HepG2 (cell line): ENCODE data around the gene HBQ1. TPM values are rescaled to one million over a fixed set of nuclear protein-coding genes. Genes with fewer than 3 reads are reported as not detected.

ENCODE experiments used
- CBFB ChIP-seq: sonication (generic); formaldehyde crosslinking; IDR thresholded peaks from 2 replicates; pipeline ENCODE4 v1.4.0; 2020; ENCODE audit warnings: missing genetic modification reagents
- CENPX ChIP-seq: sonication (generic); formaldehyde crosslinking; IDR thresholded peaks from 2 replicates; pipeline ENCODE4 v1.9.0; 2021; ENCODE audit warnings: mild to moderate bottlenecking, missing genetic modification reagents, moderate library complexity
- CREM ChIP-seq, 2 experiments: sonication (generic) in 1 of 2; formaldehyde crosslinking in 1 of 2; IDR thresholded peaks; 2 replicates each; pipeline versions ENCODE4 v1.4.0 to v1.6.1; 2016 to 2020; ENCODE audit warnings: antibody characterized with exemption in 1 of 2, mild to moderate bottlenecking in 1 of 2, missing genetic modification reagents in 1 of 2
- HNRNPH1 ChIP-seq: fragments of 200-400 bp; formaldehyde crosslinking; optimal IDR thresholded peaks from 2 replicates; pipeline ENCODE3; 2017; ENCODE audit warnings: mild to moderate bottlenecking, low read depth, low read length
- HOXA5 ChIP-seq: sonication (generic); formaldehyde crosslinking; IDR thresholded peaks from 2 replicates; pipeline ENCODE4 v1.4.0; 2020; ENCODE audit warnings: missing genetic modification reagents
- NFE2 ChIP-seq: sonication (generic); formaldehyde crosslinking; IDR thresholded peaks from 2 replicates; pipeline ENCODE4 v1.4.0; 2020; ENCODE audit warnings: missing genetic modification reagents
- NFYB ChIP-seq: sonication (generic); formaldehyde crosslinking; IDR thresholded peaks from 2 replicates; pipeline ENCODE4 v1.4.0; 2020; ENCODE audit warnings: missing genetic modification reagents
- NR3C1 ChIP-seq: sonication (generic); formaldehyde crosslinking; IDR thresholded peaks from 2 replicates; pipeline ENCODE4 v1.4.0; 2020; ENCODE audit warnings: missing genetic modification reagents
- YEATS4 ChIP-seq: sonication (generic); formaldehyde crosslinking; IDR thresholded peaks from 2 replicates; pipeline ENCODE4 v1.4.0; 2020; ENCODE audit warnings: missing genetic modification reagents, borderline replicate concordance
- ZBTB7A ChIP-seq: sonication (generic); formaldehyde crosslinking; IDR thresholded peaks from 2 replicates; pipeline ENCODE4 v1.8.0; 2022; ENCODE audit warnings: mild to moderate bottlenecking, missing genetic modification reagents
- ZC3H13 ChIP-seq: sonication (generic); formaldehyde crosslinking; IDR thresholded peaks from 2 replicates; pipeline ENCODE4 v1.8.1; 2023; ENCODE audit warnings: mild to moderate bottlenecking, missing genetic modification reagents, moderate library complexity
- ZNF546 ChIP-seq: sonication (generic); formaldehyde crosslinking; conservative IDR thresholded peaks from 2 replicates; pipeline ENCODE4 v1.8.1; 2023; ENCODE audit warnings: mild to moderate bottlenecking, missing genetic modification reagents
- ZNF850 ChIP-seq: sonication (generic); formaldehyde crosslinking; conservative IDR thresholded peaks from 2 replicates; pipeline ENCODE4 v1.9.0; 2021; ENCODE audit warnings: mild to moderate bottlenecking, missing genetic modification reagents
- ZNF879 ChIP-seq: sonication (generic); formaldehyde crosslinking; IDR thresholded peaks from 2 replicates; pipeline ENCODE4 v1.8.1; 2023; ENCODE audit warnings: missing genetic modification reagents
- polyA plus RNA-seq, 8 experiments: library from polyadenylated mRNA; depleted of rRNA in 3 of 8; stranded (reverse) in 7 of 8; unstranded in 1 of 8; fragments of >200 nt; fragmentation: Illumina TruSeq in 4 of 8; extraction: Trizol in 4 of 8; gene quantifications; 2 replicates each; pipeline versions ENCODE4 v1.2.1 to v1.2.3, GENCODE V29; 2011 to 2016; ENCODE audit warnings: low read depth in 4 of 8, missing spikeins in 1 of 8, mixed read lengths in 1 of 8; ENCODE audit not compliant: insufficient read depth in 1 of 8
- total RNA-seq, 5 experiments: library from RNA; depleted of rRNA; stranded (reverse); fragments of >200 nt; fragmentation: Illumina TruSeq; extraction: Trizol; gene quantifications; 2 replicates each; pipeline ENCODE4 v1.2.3, GENCODE V29; 2016; ENCODE audit warnings: low read depth in 1 of 5
- TF ChIP-seq, protein P1 (sequence below): sonication (generic); formaldehyde crosslinking; IDR thresholded peaks from 2 replicates; pipeline ENCODE4 v1.5.1; 2020; ENCODE audit warnings: mild to moderate bottlenecking, missing genetic modification reagents
- TF ChIP-seq, protein P2 (sequence below): sonication (generic); formaldehyde crosslinking; IDR thresholded peaks from 2 replicates; pipeline ENCODE4 v1.9.0; 2021; ENCODE audit warnings: mild to moderate bottlenecking, missing genetic modification reagents
- TF ChIP-seq, protein P3 (sequence below): sonication (generic); formaldehyde crosslinking; conservative IDR thresholded peaks from 2 replicates; pipeline ENCODE4 v1.5.0; 2020; ENCODE audit warnings: missing genetic modification reagents

HBQ1 gene
- total and polyA plus RNA-seq, 2 of the 13 experiments (the other 11 are each of a cell fraction or from before 2014, with no cell fraction given), result 4.9 to 7.4 TPM

DNA sequence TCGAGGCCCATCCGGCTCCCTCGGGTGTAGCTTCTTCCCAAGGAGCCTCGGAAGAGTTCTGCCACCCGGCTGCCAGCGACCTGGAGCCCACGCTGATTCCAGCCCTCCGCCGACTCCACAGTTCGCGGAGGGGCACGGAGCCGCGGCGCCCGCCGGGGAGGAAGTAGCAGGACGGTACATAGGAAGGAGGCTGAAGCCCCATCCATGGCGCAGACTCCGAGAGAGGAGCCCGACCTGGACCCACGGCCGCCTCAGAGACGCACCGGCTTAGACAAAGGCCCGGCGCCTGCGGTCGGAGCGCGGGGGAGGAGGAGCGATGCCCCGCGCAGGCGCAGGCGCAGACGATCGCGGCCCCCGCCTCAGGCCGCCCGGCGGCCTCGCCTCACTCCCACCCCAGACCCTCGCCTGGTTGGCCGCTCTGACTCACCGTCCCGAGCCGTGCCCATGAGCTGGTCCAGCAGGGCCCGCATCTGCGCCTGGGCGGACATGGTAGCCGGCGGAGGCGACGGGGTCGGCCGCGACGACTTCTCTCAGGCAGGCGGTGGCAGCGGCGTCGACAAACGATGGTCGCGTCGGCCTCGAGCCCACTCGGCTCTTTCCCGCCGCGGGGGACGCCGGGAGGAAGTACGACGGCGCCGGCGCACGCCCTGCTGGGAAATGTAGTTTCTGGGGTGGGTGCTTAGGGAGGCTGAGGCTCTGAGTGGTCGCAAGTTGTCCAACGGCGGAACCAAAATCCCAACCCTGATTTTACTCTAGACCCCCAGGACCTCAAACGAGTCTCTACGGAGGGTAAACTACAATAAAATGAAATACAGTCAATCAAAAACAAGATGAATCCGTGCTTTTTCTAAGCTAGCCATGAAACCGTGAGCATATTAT is 48.8 kb downstream of the HBQ1 start, which contains the start of gene LUC7L (continued):
- TF ChIP-seq, protein P1, sequence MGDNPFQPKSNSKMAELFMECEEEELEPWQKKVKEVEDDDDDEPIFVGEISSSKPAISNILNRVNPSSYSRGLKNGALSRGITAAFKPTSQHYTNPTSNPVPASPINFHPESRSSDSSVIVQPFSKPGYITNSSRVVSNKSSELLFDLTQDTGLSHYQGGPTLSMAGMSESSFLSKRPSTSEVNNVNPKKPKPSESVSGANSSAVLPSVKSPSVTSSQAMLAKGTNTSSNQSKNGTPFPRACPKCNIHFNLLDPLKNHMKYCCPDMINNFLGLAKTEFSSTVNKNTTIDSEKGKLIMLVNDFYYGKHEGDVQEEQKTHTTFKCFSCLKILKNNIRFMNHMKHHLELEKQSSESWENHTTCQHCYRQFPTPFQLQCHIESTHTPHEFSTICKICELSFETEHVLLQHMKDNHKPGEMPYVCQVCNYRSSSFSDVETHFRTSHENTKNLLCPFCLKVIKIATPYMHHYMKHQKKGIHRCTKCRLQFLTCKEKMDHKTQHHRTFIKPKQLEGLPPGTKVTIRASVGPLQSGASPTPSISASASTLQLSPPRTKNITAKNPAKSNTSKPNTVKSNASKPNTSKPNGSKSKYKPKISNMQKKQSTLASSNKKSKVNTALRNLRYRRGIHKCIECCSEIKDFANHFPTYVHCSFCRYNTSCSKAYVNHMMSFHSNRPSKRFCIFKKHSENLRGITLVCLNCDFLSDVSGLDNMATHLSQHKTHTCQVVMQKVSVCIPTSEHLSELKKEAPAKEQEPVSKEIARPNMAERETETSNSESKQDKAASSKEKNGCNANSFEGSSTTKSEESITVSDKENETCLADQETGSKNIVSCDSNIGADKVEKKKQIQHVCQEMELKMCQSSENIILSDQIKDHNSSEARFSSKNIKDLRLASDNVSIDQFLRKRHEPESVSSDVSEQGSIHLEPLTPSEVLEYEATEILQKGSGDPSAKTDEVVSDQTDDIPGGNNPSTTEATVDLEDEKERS (CRISPR knock-in tag), result peak; percentile 95
- TF ChIP-seq NFE2 (CRISPR knock-in tag) (no peak; the same call in 1 of the 2 replicates), NR3C1 (CRISPR knock-in tag) (0 out of 2 replicates have a peak, but pooled peaks have one; percentile 65), NFYB (CRISPR knock-in tag) (peak; percentile 46), ZNF546 (CRISPR knock-in tag) (peak; percentile 97), CREM (IDR thresholded peaks at IDR 0.05) (peak; percentile 96), CREM (CRISPR knock-in tag; IDR thresholded peaks at IDR 0.05) (peak; percentile 72; the same call in 1 of the 2 replicates), YEATS4 (CRISPR knock-in tag) (peak; percentile 99), ZC3H13 (CRISPR knock-in tag) (peak; percentile 97), ZNF850 (peak; percentile 96; the same call in 1 of the 2 replicates), ZNF879 (0 out of 2 replicates have a peak, but pooled peaks have one; percentile 35), CENPX (CRISPR knock-in tag) (no peak), HOXA5 (CRISPR knock-in tag) (peak; percentile 97), CBFB (peak; percentile 94; the same call in 1 of the 2 replicates), HNRNPH1 (no peak), ZBTB7A (CRISPR knock-in tag) (peak; percentile 96)
- TF ChIP-seq, protein P2, sequence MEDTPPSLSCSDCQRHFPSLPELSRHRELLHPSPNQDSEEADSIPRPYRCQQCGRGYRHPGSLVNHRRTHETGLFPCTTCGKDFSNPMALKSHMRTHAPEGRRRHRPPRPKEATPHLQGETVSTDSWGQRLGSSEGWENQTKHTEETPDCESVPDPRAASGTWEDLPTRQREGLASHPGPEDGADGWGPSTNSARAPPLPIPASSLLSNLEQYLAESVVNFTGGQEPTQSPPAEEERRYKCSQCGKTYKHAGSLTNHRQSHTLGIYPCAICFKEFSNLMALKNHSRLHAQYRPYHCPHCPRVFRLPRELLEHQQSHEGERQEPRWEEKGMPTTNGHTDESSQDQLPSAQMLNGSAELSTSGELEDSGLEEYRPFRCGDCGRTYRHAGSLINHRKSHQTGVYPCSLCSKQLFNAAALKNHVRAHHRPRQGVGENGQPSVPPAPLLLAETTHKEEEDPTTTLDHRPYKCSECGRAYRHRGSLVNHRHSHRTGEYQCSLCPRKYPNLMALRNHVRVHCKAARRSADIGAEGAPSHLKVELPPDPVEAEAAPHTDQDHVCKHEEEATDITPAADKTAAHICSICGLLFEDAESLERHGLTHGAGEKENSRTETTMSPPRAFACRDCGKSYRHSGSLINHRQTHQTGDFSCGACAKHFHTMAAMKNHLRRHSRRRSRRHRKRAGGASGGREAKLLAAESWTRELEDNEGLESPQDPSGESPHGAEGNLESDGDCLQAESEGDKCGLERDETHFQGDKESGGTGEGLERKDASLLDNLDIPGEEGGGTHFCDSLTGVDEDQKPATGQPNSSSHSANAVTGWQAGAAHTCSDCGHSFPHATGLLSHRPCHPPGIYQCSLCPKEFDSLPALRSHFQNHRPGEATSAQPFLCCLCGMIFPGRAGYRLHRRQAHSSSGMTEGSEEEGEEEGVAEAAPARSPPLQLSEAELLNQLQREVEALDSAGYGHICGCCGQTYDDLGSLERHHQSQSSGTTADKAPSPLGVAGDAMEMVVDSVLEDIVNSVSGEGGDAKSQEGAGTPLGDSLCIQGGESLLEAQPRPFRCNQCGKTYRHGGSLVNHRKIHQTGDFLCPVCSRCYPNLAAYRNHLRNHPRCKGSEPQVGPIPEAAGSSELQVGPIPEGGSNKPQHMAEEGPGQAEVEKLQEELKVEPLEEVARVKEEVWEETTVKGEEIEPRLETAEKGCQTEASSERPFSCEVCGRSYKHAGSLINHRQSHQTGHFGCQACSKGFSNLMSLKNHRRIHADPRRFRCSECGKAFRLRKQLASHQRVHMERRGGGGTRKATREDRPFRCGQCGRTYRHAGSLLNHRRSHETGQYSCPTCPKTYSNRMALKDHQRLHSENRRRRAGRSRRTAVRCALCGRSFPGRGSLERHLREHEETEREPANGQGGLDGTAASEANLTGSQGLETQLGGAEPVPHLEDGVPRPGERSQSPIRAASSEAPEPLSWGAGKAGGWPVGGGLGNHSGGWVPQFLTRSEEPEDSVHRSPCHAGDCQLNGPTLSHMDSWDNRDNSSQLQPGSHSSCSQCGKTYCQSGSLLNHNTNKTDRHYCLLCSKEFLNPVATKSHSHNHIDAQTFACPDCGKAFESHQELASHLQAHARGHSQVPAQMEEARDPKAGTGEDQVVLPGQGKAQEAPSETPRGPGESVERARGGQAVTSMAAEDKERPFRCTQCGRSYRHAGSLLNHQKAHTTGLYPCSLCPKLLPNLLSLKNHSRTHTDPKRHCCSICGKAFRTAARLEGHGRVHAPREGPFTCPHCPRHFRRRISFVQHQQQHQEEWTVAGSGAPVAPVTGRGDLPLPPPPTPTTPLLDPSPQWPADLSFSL, result no peak
- TF ChIP-seq, protein P3, sequence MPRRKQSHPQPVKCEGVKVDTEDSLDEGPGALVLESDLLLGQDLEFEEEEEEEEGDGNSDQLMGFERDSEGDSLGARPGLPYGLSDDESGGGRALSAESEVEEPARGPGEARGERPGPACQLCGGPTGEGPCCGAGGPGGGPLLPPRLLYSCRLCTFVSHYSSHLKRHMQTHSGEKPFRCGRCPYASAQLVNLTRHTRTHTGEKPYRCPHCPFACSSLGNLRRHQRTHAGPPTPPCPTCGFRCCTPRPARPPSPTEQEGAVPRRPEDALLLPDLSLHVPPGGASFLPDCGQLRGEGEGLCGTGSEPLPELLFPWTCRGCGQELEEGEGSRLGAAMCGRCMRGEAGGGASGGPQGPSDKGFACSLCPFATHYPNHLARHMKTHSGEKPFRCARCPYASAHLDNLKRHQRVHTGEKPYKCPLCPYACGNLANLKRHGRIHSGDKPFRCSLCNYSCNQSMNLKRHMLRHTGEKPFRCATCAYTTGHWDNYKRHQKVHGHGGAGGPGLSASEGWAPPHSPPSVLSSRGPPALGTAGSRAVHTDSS, result peak; percentile 92
